ENCODE results near the gene IGSF21.

Gene IGSF21

DNA sequence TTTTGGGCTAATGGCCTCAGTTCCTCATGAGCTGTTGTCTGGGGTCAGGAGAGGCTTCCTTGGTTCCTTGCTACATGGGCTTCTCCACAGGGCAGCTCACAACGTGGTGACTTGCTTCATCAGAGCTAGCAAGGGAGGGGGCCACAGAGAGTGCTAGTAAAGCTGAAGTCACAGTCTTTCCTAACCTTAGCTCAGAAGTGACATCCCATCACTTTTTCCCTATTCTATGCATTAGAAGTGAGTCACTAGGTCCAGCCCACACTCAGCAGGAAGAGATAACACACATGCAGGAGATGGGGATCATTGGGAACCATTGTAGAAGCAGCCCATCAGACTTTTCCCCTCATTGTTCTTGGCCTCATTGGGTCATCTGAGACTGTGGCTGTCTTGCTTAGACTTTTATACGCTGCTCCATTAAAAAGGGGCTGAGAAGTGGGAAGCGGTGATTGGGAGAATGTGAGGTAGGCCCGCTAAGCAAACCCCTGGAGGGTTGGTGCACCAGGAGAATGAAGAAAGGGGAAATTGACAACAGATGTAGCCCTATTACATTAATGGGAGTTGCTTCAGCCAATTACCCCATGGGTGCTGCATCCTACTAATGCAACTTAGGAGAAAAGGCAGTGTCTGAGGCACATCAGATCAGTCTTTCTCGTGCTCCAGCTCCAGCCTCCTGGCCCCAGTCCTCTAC is 22.1 kb upstream of the IGSF21 start:
- H3K4me3 ChIP-seq (ENCODE audit: low read depth, low read length), result no peak overlapping the region
- TF ChIP-seq, protein P1, sequence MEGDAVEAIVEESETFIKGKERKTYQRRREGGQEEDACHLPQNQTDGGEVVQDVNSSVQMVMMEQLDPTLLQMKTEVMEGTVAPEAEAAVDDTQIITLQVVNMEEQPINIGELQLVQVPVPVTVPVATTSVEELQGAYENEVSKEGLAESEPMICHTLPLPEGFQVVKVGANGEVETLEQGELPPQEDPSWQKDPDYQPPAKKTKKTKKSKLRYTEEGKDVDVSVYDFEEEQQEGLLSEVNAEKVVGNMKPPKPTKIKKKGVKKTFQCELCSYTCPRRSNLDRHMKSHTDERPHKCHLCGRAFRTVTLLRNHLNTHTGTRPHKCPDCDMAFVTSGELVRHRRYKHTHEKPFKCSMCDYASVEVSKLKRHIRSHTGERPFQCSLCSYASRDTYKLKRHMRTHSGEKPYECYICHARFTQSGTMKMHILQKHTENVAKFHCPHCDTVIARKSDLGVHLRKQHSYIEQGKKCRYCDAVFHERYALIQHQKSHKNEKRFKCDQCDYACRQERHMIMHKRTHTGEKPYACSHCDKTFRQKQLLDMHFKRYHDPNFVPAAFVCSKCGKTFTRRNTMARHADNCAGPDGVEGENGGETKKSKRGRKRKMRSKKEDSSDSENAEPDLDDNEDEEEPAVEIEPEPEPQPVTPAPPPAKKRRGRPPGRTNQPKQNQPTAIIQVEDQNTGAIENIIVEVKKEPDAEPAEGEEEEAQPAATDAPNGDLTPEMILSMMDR (IDR thresholded peaks at IDR 0.05; ENCODE audit: insufficient read depth, low read depth, low read length, missing control alignments), result no peak
- DNase-seq (ENCODE audit: low read depth), result no peak

DNA sequence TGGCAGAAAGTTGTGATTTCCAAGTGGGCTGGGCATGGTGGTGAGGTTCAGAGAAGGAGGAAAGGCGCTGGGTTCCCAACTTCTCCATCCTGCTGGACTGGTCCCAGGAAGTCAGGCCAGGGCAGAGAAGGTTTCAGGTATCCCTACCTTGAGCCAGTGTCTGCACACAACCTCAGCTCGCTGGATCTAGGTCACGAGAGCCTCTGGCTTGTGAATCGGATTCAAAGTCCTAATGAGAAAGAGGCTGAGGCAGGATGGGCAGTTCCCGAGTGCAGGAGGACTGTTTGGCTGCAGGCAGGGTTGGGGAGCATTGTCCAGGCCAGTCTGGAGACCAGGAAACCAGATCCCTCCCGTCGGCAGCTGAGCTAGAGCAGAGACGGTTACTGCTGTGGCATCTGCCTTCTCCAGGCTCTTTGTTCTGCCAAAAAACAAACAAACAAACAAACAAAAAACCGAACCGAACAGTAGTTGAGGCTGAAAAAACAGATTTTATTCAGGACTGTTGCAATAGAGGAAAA is 19.5 kb upstream of the IGSF21 start:
- DNase-seq (ENCODE audit: low read depth), result no peak
- TF ChIP-seq, protein P1 (IDR thresholded peaks at IDR 0.05; ENCODE audit: insufficient read depth, low read depth, low read length, missing control alignments), result no peak
- no peak overlapping the region for H3K4me3 ChIP-seq (ENCODE audit: low read depth, low read length)

DNA sequence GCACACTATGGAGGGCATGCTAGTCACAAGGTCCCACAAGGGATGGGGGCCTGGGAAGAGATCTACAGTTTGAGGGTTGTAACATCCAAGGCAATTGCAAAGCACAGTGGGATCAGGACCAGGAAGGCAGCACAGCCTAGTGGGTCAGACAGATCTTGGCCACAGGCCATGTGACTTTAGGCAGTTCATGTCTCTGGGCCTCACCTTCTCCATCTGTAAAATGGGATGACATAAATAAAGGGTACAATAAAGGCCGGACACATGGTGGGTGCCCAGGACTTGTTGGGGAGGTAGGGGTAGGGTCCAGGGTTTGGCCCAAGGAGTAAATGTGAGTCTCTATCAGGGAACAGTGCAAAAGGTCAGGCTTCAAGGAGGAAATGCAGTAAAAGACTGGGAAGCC is 18.1 kb upstream of the IGSF21 start:
- H3K4me3 ChIP-seq (ENCODE audit: low read depth, low read length), result no peak overlapping the region
- no peak for DNase-seq (ENCODE audit: low read depth)
- TF ChIP-seq, protein P1 (IDR thresholded peaks at IDR 0.05; ENCODE audit: insufficient read depth, low read depth, low read length, missing control alignments), result no peak

DNA sequence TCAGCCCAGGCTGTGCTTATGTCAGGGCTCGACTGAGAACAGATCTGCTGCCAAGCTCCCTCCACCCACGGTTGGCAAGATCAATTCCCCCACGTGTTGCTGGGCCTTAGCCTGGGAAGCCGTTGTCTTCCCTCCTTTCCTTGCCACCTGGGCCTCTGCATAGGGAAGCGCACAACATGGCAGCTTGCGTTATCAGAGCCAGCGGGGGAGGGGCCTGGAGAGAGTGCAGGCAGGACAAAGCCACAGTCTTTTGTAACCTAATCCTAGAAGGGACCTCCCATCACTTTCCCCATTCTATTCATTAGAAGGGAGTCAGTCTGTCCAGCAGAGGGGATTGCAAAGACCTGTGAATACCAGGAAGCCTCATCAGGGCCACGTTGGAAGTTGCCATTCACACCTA is 17.0 kb upstream of the IGSF21 start:
- H3K4me3 ChIP-seq (ENCODE audit: low read depth, low read length), result no peak overlapping the region
- no peak for DNase-seq (ENCODE audit: low read depth)
- TF ChIP-seq, protein P1 (IDR thresholded peaks at IDR 0.05; ENCODE audit: insufficient read depth, low read depth, low read length, missing control alignments), result no peak

DNA sequence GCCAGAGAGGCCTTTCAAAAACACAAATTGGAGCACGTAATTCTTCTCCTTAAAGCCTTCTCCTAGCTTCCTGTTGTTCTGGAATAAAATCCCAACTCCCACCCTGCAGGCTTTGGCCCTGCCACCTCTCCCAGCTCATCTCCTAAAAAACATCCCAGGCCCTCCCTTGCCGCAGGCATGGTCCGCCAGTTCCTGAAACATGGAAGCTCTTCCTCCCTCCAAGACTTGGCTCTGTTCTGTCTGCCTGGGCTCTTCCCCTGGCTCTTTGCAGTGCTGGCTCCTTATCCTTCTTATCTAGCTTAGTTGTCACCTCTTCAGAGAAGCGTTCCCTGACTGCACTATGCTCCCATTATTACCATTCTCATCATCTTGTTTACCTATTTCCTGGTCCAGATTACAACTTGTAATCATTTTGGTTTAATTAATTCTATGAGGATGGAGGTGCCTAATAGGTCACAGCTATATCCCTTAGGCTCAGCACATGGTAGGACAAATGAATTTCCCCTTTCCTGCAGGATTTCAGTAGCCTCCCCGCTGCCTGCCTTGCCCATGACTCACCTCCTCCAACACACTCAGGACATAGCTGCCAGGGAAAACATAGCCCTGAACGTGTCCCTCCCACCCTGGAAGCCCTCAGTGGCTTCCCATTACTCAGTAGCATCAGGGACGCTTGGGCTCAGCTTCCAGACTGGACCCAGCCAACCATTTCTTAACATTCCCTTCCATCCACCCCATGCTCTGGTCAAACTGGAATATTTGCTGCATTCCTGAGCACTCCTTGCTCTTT is 15.7 kb upstream of the IGSF21 start:
- no peak overlapping the region for H3K4me3 ChIP-seq (ENCODE audit: low read depth, low read length)
- TF ChIP-seq, protein P1 (IDR thresholded peaks at IDR 0.05; ENCODE audit: insufficient read depth, low read depth, low read length, missing control alignments), result no peak
- DNase-seq (ENCODE audit: low read depth), result no peak

DNA sequence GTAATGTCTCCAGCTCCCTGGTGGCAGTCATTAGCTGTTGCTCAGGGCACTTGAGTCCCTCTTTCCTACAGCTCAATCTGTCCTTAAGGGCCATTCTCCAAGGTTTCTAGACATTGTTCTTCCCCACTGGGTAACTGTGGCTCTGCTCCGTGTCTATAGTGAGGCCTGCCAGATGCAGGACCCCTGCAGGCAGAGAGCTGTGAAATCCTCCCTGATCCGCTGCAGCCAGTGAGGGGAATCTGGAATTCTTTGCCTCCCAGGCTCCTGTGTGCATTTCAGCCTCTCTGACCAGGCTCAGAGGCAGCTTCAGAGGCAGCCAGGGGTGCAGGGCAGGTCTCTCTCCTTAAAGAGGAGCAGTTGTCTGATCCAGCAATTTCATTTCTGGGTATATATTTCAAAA is 14.4 kb upstream of the IGSF21 start:
- H3K4me3 ChIP-seq (ENCODE audit: low read depth, low read length), result no peak overlapping the region
- TF ChIP-seq, protein P1 (IDR thresholded peaks at IDR 0.05; ENCODE audit: insufficient read depth, low read depth, low read length, missing control alignments), result no peak
- DNase-seq (ENCODE audit: low read depth), result no peak

All from GM12865 (cell line).